Stimulated activated effector memory CD8-positive, alpha-beta T cell treated with anti-CD3 and anti-CD28 coated beads, Interleukin-12 subunit alpha, Interleukin-12 subunit beta, amount 100 ng/mL, for 72 hours (primary cell): ENCODE measurements around the gene CCDC88B.

ENCODE experiments used
- ATAC-seq: fragments of 150-1000 bp; cut with Tn5 transposase; 2 replicates; pipeline ENCODE4 v1.10.0; 2021
- DNase-seq, 2 donors: peaks; one replicate each; pipeline ENCODE4 v3.0.0; 2021 to 2022; ENCODE audit warnings: low spot score in 2 of 2
- H3K27ac Mint-ChIP-seq: one replicate; pipeline ENCODE4 v1.8.0; 2022; ENCODE audit warnings: mild to moderate bottlenecking, mixed read lengths
- H3K36me3 Mint-ChIP-seq: one replicate; pipeline ENCODE4 v1.8.0; 2022; ENCODE audit warnings: mild to moderate bottlenecking, mixed read lengths
- H3K4me1 Mint-ChIP-seq: one replicate; pipeline ENCODE4 v1.8.0; 2022; ENCODE audit warnings: mixed read lengths
- H3K4me3 Mint-ChIP-seq: one replicate; pipeline ENCODE4 v1.8.0; 2022; ENCODE audit warnings: mild to moderate bottlenecking, mixed read lengths
- H3K9me3 Mint-ChIP-seq: one replicate; pipeline ENCODE4 v1.8.0; 2022; ENCODE audit warnings: mixed read lengths

The CCDC88B gene

GRCh38 chr11:64324692-64325469, 15.1 kb upstream of the CCDC88B start:
- DNase-seq (no peak), ATAC-seq (no peak)
- H3K27ac Mint-ChIP-seq: no peak overlapping the region
- H3K9me3 Mint-ChIP-seq: no peaks in the 10 kb centered on the region
- H3K36me3 Mint-ChIP-seq: peaks cover 33% of the 10 kb centered on the region
- peaks cover 19% of the 10 kb centered on the region for H3K4me1 Mint-ChIP-seq
- H3K4me3 Mint-ChIP-seq: no peak overlapping the region

DNA sequence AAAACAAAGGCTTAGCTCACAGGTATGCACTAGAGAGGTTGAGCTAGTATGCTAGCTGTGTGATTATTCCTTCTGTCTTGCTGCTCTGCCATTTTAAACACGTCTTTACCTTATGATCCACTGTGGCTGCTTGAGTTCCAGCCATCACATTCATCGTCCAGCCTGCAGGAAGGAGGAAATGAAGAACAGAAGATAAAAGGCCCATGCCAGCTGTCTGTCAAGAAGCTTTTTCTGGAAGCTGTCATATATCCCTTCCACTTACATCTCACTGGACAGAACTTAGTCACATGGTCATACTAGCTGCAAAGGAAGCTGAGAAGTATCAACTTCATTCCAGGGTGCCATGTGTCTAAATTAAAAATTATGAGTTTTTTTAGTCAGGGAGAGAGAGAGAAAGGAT, 12.6 kb upstream of the CCDC88B start:
- H3K36me3 Mint-ChIP-seq: peaks cover 9% of the 10 kb centered on the region
- no peak for DNase-seq
- no peak overlapping the region for H3K4me3 Mint-ChIP-seq
- H3K4me1 Mint-ChIP-seq: peaks cover 16% of the 10 kb centered on the region
- H3K27ac Mint-ChIP-seq: no peak overlapping the region
- ATAC-seq: no peak
- no peaks in the 10 kb centered on the region for H3K9me3 Mint-ChIP-seq

- ATAC-seq (no peak), DNase-seq (no peak)
- Mint-ChIP-seq H3K4me3 (no peak overlapping the region), H3K9me3 (no peaks in the 10 kb centered on the region), H3K36me3 (peaks cover 4% of the 10 kb centered on the region), H3K4me1 (peaks cover 16% of the 10 kb centered on the region), H3K27ac (no peak overlapping the region)
These were observed 12.0 kb upstream of the CCDC88B start for GRCh38 chr11:64327993-64328392.

- ATAC-seq (no peak), DNase-seq (no peak)
- peaks cover 27% of the 10 kb centered on the region for H3K4me1 Mint-ChIP-seq
- H3K4me3 Mint-ChIP-seq: no peak overlapping the region
- no peak overlapping the region for H3K27ac Mint-ChIP-seq
- H3K9me3 Mint-ChIP-seq: no peaks in the 10 kb centered on the region
- peaks cover 18% of the 10 kb centered on the region for H3K36me3 Mint-ChIP-seq
These were observed 9.1 kb upstream of the CCDC88B start for GRCh38 chr11:64330888-64331287.

DNA sequence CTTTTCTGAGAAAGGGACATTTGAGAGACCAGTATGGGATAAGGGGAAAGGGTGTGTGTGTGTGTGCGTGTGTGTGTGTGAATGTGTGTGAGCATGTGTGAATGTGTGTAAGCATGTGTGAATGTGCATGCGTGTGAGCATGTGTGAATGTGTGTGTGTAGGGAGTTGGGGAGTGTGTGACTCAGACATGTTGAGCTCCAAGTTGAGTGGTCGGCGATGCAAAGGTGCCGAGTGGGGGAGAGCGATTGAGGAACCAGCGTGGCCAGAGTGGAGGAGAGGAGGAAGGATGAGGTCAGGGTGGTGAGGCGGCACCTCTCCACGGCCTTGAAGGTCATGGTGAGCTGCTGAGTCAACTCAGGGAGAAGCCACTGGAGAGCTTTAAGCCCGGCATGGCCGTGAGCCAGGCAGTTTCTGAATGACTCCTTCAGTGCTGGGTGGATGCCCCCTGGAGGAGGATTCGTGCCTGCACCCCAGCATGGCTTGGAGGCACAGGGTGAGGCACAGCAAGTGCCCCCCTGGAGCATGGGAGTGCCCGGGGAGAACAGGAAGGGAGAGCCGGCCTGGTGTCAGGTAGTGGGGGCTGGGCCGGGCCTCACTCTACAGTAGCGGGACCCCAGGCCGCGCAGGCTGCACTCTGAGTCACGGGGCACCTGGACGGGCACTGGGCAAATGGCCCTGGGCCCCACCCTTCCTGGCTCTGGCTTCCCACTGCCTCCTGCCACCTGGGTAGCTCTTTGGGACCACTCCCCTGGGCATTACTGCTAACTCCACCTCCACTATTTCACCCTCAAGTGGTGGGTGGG, 8.2 kb upstream of the CCDC88B start:
- peak overlapping the region; percentile 68 for H3K27ac Mint-ChIP-seq
- H3K9me3 Mint-ChIP-seq: no peaks in the 10 kb centered on the region
- DNase-seq: peak; percentile 75 to 92
- peaks cover 27% of the 10 kb centered on the region for H3K4me1 Mint-ChIP-seq
- H3K4me3 Mint-ChIP-seq: peak overlapping the region; percentile 36
- ATAC-seq: peak; percentile 94
- peaks cover 18% of the 10 kb centered on the region for H3K36me3 Mint-ChIP-seq

- DNase-seq: no peak
- H3K9me3 Mint-ChIP-seq: no peaks in the 10 kb centered on the region
- ATAC-seq: no peak
- H3K4me1 Mint-ChIP-seq: peaks cover 32% of the 10 kb centered on the region
- no peak overlapping the region for H3K27ac Mint-ChIP-seq
- H3K4me3 Mint-ChIP-seq: no peak overlapping the region
- H3K36me3 Mint-ChIP-seq: peaks cover 30% of the 10 kb centered on the region
These were observed 6.4 kb upstream of the CCDC88B start for GRCh38 chr11:64333556-64333955.

DNA sequence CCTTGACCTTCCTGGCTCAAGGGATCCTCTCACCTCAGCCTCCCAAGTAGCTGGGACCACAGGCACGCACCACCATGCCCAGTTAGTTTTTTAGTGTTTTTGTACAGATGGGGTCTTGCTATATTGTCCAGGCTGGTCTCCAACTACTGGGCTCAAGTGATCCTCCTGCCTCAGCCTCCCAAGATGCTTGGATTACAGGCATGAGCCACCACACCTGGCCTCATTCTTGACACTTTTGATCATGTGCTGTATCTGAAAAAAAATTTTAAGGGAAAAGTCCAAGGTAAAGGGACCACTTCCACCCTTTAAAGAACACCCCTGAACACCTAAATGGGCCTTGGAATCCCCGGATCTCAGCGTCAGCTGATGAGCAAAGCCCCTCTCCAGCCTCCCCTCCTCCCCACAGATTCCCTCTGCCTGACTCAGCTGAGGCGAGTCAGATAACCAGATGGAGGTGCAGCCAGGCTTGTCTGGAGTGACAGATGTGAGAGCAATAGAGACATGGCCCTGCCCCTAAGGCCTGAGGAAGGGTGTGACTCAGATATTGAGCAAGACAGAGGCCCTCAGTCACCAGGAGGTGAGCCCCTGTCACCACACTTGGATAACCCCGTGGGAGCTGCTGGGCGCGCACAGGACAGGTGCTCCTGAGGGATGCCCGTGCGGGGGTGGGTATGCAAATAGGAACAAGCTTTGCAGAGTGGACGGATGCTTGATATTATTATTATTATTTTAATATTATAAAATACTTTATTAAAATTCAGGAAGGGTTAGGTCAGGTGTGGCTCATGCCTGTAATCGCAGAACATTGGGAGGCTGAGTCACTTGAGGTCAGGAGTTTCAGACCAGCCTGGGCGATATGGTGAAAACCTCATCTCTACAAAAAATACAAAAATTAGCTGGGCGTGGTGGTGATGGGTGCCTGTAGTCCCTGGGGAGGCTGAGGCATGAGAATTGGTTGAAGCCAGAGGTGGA, 5.0 kb upstream of the CCDC88B start:
- ATAC-seq (peak; percentile 82), DNase-seq (no peak)
- Mint-ChIP-seq H3K36me3 (peaks cover 45% of the 10 kb centered on the region), H3K9me3 (no peaks in the 10 kb centered on the region), H3K4me1 (peaks cover 44% of the 10 kb centered on the region), H3K4me3 (peak overlapping the region; percentile 7), H3K27ac (peak overlapping the region; percentile 78)

DNA sequence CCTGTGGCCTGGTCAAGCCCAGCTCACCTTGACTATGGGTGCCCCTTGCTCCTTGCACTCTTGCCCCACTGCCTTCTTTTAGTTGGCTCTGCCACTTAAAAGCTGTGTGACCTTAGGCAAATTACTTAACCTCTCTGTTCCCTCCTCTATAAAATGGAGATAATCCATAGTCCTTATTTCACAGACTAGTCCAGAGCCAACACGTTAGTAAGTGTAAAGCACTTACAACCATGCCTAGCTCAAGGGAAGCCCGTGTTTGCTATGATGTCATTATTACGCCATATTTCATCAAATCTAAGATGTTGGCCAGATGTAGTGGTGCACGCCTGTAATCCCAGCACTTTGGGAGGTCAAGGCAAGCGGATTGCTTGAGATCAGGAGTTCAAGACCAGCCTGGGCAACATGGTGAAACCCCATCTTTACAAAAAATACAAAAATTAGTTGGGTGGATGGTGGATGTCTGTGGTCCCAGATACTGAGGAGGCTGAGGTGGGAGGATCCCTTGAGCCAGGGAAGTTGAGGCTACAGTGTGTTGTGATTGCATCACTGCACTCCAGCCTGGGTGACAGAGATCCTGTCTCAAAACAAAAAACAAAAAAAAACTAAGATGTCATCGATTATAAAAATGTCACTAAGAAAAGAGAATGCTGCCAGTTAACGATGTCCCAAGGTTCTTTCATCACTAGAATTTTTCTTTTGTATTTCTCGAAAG, 2.3 kb upstream of the CCDC88B start:
- ATAC-seq: no peak
- Mint-ChIP-seq H3K36me3 (peaks cover 65% of the 10 kb centered on the region), H3K27ac (peak overlapping the region; percentile 29), H3K9me3 (no peaks in the 10 kb centered on the region), H3K4me3 (peak overlapping the region; percentile 90), H3K4me1 (peaks cover 45% of the 10 kb centered on the region)
- no peak for DNase-seq

DNA sequence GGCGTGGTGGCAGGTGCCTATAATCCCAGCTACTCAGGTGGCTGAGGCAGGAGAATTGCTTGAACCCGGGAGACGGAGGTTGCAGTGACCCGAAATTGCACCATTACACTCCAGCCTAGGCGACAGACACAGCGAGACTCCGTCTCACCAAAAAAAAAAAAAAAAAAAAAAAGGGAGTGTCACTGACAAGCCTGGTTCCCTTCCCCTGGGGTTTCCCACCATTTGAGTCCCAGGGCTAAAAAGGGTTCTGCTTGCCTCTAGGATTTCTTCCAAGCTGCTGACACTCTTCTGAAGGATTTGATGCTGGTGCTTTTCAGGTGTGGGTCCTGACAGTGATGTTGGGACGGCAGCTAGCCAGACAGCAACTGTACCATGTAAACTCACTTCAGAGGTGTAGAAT, 1.3 kb upstream of the CCDC88B start:
- Mint-ChIP-seq H3K36me3 (peaks cover 64% of the 10 kb centered on the region), H3K9me3 (no peaks in the 10 kb centered on the region), H3K27ac (peak overlapping the region; percentile 83), H3K4me1 (peaks cover 45% of the 10 kb centered on the region), H3K4me3 (peak overlapping the region; percentile 90)
- ATAC-seq: no peak
- DNase-seq: no peak

GRCh38 chr11:64339286-64339685, 718 bp upstream of the CCDC88B start:
- DNase-seq (no peak), ATAC-seq (no peak)
- Mint-ChIP-seq H3K4me1 (peaks cover 45% of the 10 kb centered on the region), H3K27ac (peak overlapping the region; percentile 83), H3K9me3 (no peaks in the 10 kb centered on the region), H3K36me3 (peaks cover 64% of the 10 kb centered on the region), H3K4me3 (peak overlapping the region; percentile 90)

DNA sequence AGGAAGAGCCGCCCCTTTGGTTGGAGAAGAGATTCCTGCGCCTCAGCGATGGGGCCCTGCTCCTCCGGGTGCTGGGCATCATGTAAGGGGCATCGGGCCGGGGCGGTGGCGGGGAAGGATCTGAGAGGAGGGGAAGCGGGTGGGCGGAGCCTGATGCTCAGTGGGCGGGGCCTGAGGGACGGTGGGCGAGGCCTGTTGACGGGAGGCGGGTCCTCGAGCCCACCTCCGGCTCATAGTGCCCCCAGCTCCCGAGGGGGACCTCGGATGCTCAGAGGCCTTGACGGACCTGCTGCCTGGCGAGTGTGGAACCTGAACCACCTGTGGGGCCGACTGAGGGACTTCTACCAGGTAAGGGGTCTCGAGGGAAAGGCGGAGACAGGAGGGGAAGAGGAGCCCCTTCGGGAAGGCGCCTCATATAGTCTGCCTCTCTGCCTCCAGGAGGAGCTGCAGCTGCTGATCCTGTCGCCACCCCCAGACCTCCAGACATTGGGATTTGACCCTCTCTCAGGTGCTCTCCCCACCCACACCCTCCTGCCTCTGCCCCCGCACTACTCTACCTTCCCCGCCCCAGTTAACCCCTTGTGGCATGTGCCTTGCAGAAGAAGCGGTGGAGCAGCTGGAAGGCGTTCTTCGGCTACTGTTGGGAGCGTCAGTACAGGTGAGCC, 799 bp downstream of the CCDC88B start:
- H3K36me3 Mint-ChIP-seq: peaks cover 72% of the 10 kb centered on the region
- no peaks in the 10 kb centered on the region for H3K9me3 Mint-ChIP-seq
- peaks cover 41% of the 10 kb centered on the region for H3K4me1 Mint-ChIP-seq
- DNase-seq: peak; percentile 81 to 95
- peak overlapping the region; percentile 83 for H3K27ac Mint-ChIP-seq
- peak overlapping the region; percentile 90 for H3K4me3 Mint-ChIP-seq
- ATAC-seq: peak; percentile 65

DNA sequence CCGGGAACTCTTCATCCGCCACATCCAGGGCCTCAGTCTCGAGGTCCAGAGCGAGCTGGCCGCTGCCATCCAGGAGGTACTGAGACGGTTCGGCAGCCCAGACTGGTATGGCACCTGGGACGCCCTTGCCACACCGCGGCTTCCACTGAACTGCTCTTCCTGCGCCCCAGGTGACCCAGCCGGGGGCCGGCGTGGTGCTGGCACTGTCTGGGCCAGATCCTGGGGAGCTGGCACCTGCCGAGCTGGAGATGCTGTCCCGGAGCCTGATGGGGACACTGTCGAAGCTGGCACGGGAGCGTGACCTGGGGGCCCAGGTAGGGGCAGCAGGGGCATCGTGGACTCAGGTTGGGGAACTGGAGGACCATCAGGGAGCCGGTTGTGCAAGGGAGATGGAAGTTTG, 1.4 kb downstream of the CCDC88B start:
- peak overlapping the region; percentile 90 for H3K4me3 Mint-ChIP-seq
- H3K9me3 Mint-ChIP-seq: no peaks in the 10 kb centered on the region
- H3K27ac Mint-ChIP-seq: peak overlapping the region; percentile 83
- ATAC-seq (no peak), DNase-seq (no peak)
- peaks cover 79% of the 10 kb centered on the region for H3K36me3 Mint-ChIP-seq
- H3K4me1 Mint-ChIP-seq: peaks cover 41% of the 10 kb centered on the region

DNA sequence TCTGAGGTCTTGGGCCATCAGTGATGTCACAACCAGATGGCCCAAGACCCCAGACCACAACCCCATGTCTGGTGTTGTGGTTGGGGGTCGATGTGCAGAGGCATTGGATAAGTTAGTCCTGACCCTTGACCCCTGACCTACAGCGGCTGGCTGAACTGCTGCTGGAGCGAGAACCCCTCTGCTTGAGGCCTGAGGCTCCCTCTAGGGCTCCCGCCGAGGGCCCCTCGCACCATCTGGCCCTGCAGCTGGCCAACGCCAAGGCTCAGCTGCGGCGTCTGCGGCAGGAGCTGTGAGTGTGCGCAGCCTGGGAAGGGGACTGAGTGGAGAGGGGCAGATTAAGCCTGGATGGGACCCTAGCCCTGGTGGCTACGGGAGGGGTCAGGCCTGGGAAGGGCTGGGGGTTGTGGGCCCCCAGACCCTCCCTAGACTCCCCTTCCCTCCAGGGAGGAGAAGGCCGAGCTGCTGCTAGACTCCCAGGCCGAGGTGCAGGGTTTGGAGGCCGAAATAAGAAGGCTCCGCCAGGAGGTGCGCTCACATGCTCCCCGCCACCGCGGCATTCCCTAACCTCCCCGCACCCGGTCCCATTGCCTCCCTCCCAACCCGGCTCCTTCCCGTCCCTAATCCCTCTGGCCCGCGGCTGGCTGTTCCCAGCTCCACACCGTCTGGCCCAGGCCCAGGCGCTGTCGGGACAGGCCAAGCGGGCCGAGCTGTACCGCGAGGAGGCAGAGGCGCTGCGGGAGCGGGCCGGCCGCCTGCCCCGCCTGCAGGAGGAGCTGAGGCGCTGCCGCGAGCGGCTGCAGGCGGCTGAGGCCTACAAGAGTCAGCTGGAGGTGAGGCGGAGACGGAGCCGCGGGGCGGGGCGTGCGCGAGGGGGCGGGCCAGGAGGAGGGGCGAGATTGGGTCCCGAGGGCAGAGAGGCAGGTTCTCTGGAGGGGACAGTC, 2.1 kb downstream of the CCDC88B start:
- peak; percentile 80 to 95 for DNase-seq

More for the DNA sequence above, 2.1 kb downstream of the CCDC88B start:
- Mint-ChIP-seq H3K27ac (peak overlapping the region; percentile 83), H3K4me3 (peak overlapping the region; percentile 90), H3K4me1 (peaks cover 44% of the 10 kb centered on the region), H3K36me3 (peaks cover 86% of the 10 kb centered on the region), H3K9me3 (no peaks in the 10 kb centered on the region)
- peak; percentile 78 for ATAC-seq
